ENCODE measurements around the gene RHAG.

GRCh38 chr6:49666480-49666879 lies 29.8 kb upstream of the RHAG start:
- no peak for TF ChIP-seq EP300 (IDR thresholded peaks at IDR 0.05)
- no peak for TF ChIP-seq CTCF (IDR thresholded peaks at IDR 0.05)
- TF ChIP-seq POLR2A (IDR thresholded peaks at IDR 0.05), result no peak

All from gastroesophageal sphincter (tissue), 3 donors.